Osteocyte (in vitro differentiated cells): ENCODE measurements around the gene CCDC195. TPM values are rescaled to one million over a fixed set of nuclear protein-coding genes. Genes with fewer than 3 reads are reported as not detected.
"Not testable (repeated sequence)": the region's sequence is repeated elsewhere in the genome, so short reads cannot be mapped to it uniquely, and the experiment has no call there.

Experiments
- DNase-seq: peaks from one replicate; pipeline ENCODE4 v3.0.0; 2021; ENCODE audit warnings: mixed read lengths; ENCODE audit not compliant: unreplicated experiment; ENCODE audit errors: extremely low spot score
- H3K27ac Mint-ChIP-seq: one replicate; pipeline ENCODE4 v1.8.0; 2021; ENCODE audit warnings: mild to moderate bottlenecking, mixed read lengths; ENCODE audit not compliant: unreplicated experiment
- H3K27me3 Mint-ChIP-seq: one replicate; pipeline ENCODE4 v1.8.0; 2021; ENCODE audit warnings: mixed read lengths; ENCODE audit not compliant: unreplicated experiment
- H3K36me3 Mint-ChIP-seq: one replicate; pipeline ENCODE4 v1.8.0; 2021; ENCODE audit warnings: mixed read lengths; ENCODE audit not compliant: unreplicated experiment
- H3K4me1 Mint-ChIP-seq: one replicate; pipeline ENCODE4 v1.8.0; 2021; ENCODE audit warnings: mixed read lengths; ENCODE audit not compliant: unreplicated experiment
- H3K4me3 Mint-ChIP-seq: one replicate; pipeline ENCODE4 v1.8.0; 2021; ENCODE audit warnings: mild to moderate bottlenecking, moderate library complexity, mixed read lengths; ENCODE audit not compliant: unreplicated experiment
- H3K9me3 Mint-ChIP-seq: one replicate; pipeline ENCODE4 v1.8.0; 2021; ENCODE audit warnings: mixed read lengths; ENCODE audit not compliant: unreplicated experiment
- CTCF ChIP-seq: fragments of 200-600 bp; sonication (generic); IDR thresholded peaks from 2 replicates; pipeline ENCODE4 v1.5.0; 2021; ENCODE audit warnings: antibody characterized with exemption, mild to moderate bottlenecking, moderate library complexity
- total RNA-seq: library from RNA; stranded (reverse); gene quantifications from 2 replicates; pipeline ENCODE4 v1.2.1, GENCODE V29; 2021

Gene CCDC195
- total RNA-seq, 1 donor from 2014 or later, result not detected

- Mint-ChIP-seq H3K27ac (no peak overlapping the region), H3K27me3 (no peaks in the 10 kb centered on the region), H3K36me3 (no peaks in the 10 kb centered on the region), H3K4me1 (no peaks in the 10 kb centered on the region), H3K9me3 (peaks cover 1% of the 10 kb centered on the region), H3K4me3 (no peak overlapping the region)
- no peak for DNase-seq
- TF ChIP-seq CTCF, result no peak
Observed at GRCh38 chr2:224669449-224669848, 46.7 kb downstream of the CCDC195 start.

GRCh38 chr2:224668123-224668909 lies 47.8 kb downstream of the CCDC195 start:
- no peak for DNase-seq
- H3K36me3 Mint-ChIP-seq, result peaks cover 1% of the 10 kb centered on the region
- H3K9me3 Mint-ChIP-seq, result peaks cover 6% of the 10 kb centered on the region
- no peak overlapping the region for H3K4me3 Mint-ChIP-seq
- TF ChIP-seq CTCF, result no peak
- H3K27ac Mint-ChIP-seq, result no peak overlapping the region
- no peaks in the 10 kb centered on the region for H3K4me1 Mint-ChIP-seq
- no peaks in the 10 kb centered on the region for H3K27me3 Mint-ChIP-seq

DNA sequence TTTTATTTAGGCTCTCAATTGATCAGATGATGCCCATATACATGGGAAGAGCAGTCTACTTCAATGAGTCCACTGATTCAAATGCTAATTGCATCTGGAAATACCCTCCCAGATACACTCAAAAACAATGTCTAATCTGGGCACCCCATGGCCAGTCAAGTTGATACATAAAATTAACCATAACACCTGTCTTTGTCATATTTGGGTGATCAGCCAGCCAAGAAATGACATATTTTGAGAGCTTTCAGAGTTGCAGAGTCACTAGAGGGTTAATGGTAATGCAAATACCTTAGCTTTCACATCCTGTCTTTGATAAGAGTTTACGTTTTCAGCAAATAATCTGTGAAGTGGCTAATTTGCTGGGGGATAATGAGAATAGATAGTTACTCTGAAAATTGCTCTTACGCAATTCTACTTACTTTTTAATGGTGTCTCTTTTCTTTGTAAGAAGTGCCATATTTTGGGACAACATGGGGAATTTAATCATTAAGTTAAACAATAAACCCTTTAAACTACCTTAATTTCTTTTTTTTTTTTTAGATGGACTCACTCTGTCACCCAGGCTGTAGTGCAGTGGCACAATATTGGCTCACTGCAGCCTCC lies 49.1 kb downstream of the CCDC195 start:
- Mint-ChIP-seq H3K27me3 (no peaks in the 10 kb centered on the region), H3K4me3 (no peak overlapping the region), H3K27ac (no peak overlapping the region), H3K36me3 (peaks cover 2% of the 10 kb centered on the region), H3K4me1 (no peaks in the 10 kb centered on the region), H3K9me3 (peaks cover 7% of the 10 kb centered on the region)
- no peak for TF ChIP-seq CTCF
- DNase-seq, result no peak

- not testable (repeated sequence) for H3K9me3 Mint-ChIP-seq, H3K4me1 Mint-ChIP-seq, H3K36me3 Mint-ChIP-seq, H3K4me3 Mint-ChIP-seq, DNase-seq, H3K27ac Mint-ChIP-seq, H3K27me3 Mint-ChIP-seq
Observed at GRCh38 chr2:224663322-224663721, 52.8 kb downstream of the CCDC195 start.

- not testable (repeated sequence) for H3K27ac Mint-ChIP-seq, H3K27me3 Mint-ChIP-seq, H3K36me3 Mint-ChIP-seq, H3K4me1 Mint-ChIP-seq, H3K4me3 Mint-ChIP-seq, DNase-seq, H3K9me3 Mint-ChIP-seq
Observed at GRCh38 chr2:224661708-224662107, 54.5 kb downstream of the CCDC195 start.

GRCh38 chr2:224659714-224660113 lies 56.5 kb downstream of the CCDC195 start:
- peaks cover 2% of the 10 kb centered on the region for H3K36me3 Mint-ChIP-seq
- no peak for TF ChIP-seq CTCF
- peaks cover 7% of the 10 kb centered on the region for H3K9me3 Mint-ChIP-seq
- H3K27me3 Mint-ChIP-seq, result no peaks in the 10 kb centered on the region
- DNase-seq, result no peak
- H3K27ac Mint-ChIP-seq, result no peak overlapping the region
- H3K4me1 Mint-ChIP-seq, result peaks cover 6% of the 10 kb centered on the region
- H3K4me3 Mint-ChIP-seq, result no peak overlapping the region
